ENCODE results near the gene CABP2. TPM values are rescaled to one million over a fixed set of nuclear protein-coding genes. Genes with fewer than 3 reads are reported as not detected.

CABP2 gene
- total RNA-seq, 4 donors from 2014 or later = not detected

DNA sequence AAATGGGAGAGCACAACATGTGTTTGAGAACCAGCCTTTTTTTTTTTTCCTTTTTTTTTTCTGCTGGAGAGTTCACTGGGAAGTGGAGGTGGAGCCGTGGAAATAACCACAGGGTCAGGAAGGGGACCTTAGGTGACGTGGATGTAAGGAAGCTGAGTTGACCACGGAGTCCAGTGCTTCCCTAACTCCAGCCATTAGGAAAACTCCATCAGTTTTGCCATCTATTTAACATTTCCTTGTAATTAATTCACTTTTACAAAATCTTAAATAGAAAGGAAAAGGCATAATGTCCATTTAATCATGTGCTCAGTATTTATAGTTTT lies 13.3 kb downstream of the CABP2 start:
- Histone ChIP-seq H3K4me3 (no peak overlapping the region), H3K36me3 (no peaks in the 10 kb centered on the region), H3K27me3 (peaks cover 4% of the 10 kb centered on the region), H3K9me3 (no peaks in the 10 kb centered on the region), H3K27ac (no peak overlapping the region), H3K4me1 (peaks cover 21 to 34% (median 29%) of the 10 kb centered on the region in 4 donors)
- intact Hi-C loops (cut with DNase I; ENCODE audit: low total_unique reads) (no loop called here), in situ Hi-C loops (cut with MboI; ENCODE audit: low pct_ligation_motif_present in 1 of 4, low pct_unique_long_range_greater_than_20kb in 1 of 4, low sequenced_read_pairs in 3 of 4) (no loop called here)
- TF ChIP-seq, protein P1, sequence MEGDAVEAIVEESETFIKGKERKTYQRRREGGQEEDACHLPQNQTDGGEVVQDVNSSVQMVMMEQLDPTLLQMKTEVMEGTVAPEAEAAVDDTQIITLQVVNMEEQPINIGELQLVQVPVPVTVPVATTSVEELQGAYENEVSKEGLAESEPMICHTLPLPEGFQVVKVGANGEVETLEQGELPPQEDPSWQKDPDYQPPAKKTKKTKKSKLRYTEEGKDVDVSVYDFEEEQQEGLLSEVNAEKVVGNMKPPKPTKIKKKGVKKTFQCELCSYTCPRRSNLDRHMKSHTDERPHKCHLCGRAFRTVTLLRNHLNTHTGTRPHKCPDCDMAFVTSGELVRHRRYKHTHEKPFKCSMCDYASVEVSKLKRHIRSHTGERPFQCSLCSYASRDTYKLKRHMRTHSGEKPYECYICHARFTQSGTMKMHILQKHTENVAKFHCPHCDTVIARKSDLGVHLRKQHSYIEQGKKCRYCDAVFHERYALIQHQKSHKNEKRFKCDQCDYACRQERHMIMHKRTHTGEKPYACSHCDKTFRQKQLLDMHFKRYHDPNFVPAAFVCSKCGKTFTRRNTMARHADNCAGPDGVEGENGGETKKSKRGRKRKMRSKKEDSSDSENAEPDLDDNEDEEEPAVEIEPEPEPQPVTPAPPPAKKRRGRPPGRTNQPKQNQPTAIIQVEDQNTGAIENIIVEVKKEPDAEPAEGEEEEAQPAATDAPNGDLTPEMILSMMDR (IDR thresholded peaks at IDR 0.05) = no peak
- TF ChIP-seq EP300 (IDR thresholded peaks at IDR 0.05; ENCODE audit: low read depth) = no peak
- no peak for TF ChIP-seq POLR2A (IDR thresholded peaks at IDR 0.05)
- TF ChIP-seq POLR2AphosphoS5 (IDR thresholded peaks at IDR 0.05) = no peak
- no peak for DNase-seq
- 53% methylated on average over 3 of the region's 3 CpGs for WGBS, 2 donors (ENCODE audit: low coverage in 1 of 2)

GRCh38 chr11:67508486-67509121 lies 14.6 kb downstream of the CABP2 start:
- H3K4me1 ChIP-seq = peaks cover 24 to 47% (median 36%) of the 10 kb centered on the region in 4 donors
- in situ Hi-C loops (cut with MboI; ENCODE audit: low pct_ligation_motif_present in 1 of 4, low pct_unique_long_range_greater_than_20kb in 1 of 4, low sequenced_read_pairs in 3 of 4) = no loop called here

DNA sequence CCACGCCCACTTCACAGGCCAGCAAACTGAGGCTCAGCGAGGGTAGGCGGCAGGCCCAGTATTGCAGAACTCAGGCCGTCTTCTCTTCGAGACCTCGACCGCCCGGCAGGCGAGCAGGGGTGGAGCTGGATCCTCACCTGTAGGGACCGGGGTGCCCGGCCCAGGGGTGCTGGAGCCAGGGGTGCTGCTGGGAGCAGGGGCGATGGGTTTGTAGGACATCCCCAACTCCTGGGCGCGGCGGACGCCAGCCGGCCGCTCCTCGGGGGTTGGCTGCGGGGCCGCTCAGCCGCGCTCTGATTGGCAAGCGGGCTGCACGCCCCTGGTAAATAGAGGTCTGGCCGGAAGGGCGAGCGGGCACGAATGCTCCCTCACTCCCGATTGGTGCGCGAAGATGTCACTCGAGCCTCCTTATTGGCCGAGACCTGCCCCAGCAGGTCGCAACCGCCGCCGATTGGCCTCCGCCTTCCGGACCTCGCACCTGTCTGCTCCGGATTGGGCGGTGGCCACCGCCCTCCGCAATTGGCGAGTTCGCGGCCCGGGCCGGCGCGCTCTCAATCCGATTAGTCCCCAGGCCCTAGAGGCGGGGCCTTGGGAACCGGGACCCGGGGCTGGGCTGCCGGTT lies 15.3 kb downstream of the CABP2 start, which contains the start of gene CDK2AP2:
TSS of gene CDK2AP2 (minus strand) at position 299 of the 622 bp plus-strand sequence. CDS start at position 219, 80 bp downstream.
- H3K27ac ChIP-seq = peak within 1 kb of the TSS; percentile 98 to 100 (median 98)
- no peaks in the 10 kb centered on the region for H3K36me3 ChIP-seq
- H3K4me1 ChIP-seq = peaks cover 26 to 51% (median 39%) of the 10 kb centered on the region in 4 donors
- 0% methylated on average over 31 of the region's 57 CpGs; no CpG with 5 or more reads in 1 of the 2 donors for WGBS, 2 donors (ENCODE audit: low coverage in 1 of 2)
- no peaks in the 10 kb centered on the region for H3K9me3 ChIP-seq
- peak within 1 kb of the TSS; percentile 65 to 83 (median 78) for H3K4me3 ChIP-seq
- DNase-seq = peak; percentile 100
- H3K27me3 ChIP-seq = no peaks in the 10 kb centered on the region
- TF ChIP-seq, protein P1 (IDR thresholded peaks at IDR 0.05) = no peak
- TF ChIP-seq POLR2AphosphoS5 (IDR thresholded peaks at IDR 0.05) (peak; percentile 89 to 96 (median 91)), POLR2A (IDR thresholded peaks at IDR 0.05) (peak; percentile 89), EP300 (IDR thresholded peaks at IDR 0.05; ENCODE audit: low read depth) (no peak)
- in situ Hi-C loops (cut with MboI; ENCODE audit: low pct_ligation_motif_present in 1 of 4, low pct_unique_long_range_greater_than_20kb in 1 of 4, low sequenced_read_pairs in 3 of 4) = no loop called here
- intact Hi-C loops (cut with DNase I; ENCODE audit: low total_unique reads) = no loop called here

More at GRCh38 chr11:67508486-67509121, 14.6 kb downstream of the CABP2 start:
- Histone ChIP-seq H3K36me3 (no peaks in the 10 kb centered on the region), H3K27ac (peak overlapping the region; percentile 98 to 100 (median 98)), H3K4me3 (peak overlapping the region; percentile 65 to 83 (median 78)), H3K27me3 (no peaks in the 10 kb centered on the region), H3K9me3 (no peaks in the 10 kb centered on the region)
- peak; percentile 99 for DNase-seq
- TF ChIP-seq, protein P1 (IDR thresholded peaks at IDR 0.05) = no peak
- TF ChIP-seq POLR2AphosphoS5 (IDR thresholded peaks at IDR 0.05) = peak in 2 of 3 donors; percentile 70 to 85
- TF ChIP-seq POLR2A (IDR thresholded peaks at IDR 0.05) = peak; percentile 65
- intact Hi-C loops (cut with DNase I; ENCODE audit: low total_unique reads) = no loop called here
- 0 to 1% methylated on average over 3 to 36 of the region's 57 CpGs for WGBS, 2 donors (ENCODE audit: low coverage in 1 of 2)

DNA sequence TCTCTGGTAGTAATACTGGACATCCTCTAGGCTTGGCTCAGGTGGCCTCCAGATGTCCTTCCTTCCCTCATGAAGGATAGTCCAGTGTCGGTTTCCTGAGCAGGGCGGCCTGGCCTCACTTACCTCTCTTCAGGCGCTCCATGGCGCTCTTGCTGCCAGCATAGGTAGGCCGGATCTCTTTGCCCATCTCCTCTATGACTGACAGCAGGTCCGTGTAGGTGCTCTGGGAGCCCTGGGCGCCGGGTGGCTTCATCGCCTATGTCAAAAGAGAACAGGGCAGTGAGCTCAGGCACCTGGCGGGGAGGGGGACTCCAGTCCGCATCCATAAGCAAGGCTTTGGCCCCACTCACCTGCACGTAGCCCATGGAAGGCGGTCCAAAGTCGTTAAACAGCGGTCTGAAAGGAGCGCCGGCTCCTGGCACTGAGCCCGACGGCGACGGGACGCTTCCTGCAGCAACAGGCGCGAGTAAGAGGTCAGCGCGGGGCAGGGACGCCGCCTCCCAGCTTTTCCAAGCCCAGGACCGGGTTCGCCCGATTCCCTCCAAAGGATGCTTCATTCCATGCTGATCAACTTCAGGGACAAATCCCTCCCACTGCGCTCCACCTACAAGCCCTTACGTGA lies 15.9 kb downstream of the CABP2 start:
- H3K36me3 ChIP-seq = no peaks in the 10 kb centered on the region
- 0 to 10% methylated on average over 6 to 29 of the region's 33 CpGs for WGBS, 2 donors (ENCODE audit: low coverage in 1 of 2)
- no peaks in the 10 kb centered on the region for H3K27me3 ChIP-seq
- peak; percentile 89 for DNase-seq
- H3K4me1 ChIP-seq = peaks cover 26 to 51% (median 39%) of the 10 kb centered on the region in 4 donors
- peak overlapping the region; percentile 98 to 100 (median 98) for H3K27ac ChIP-seq
- TF ChIP-seq, protein P1 (IDR thresholded peaks at IDR 0.05) = no peak
- no peak for TF ChIP-seq EP300 (IDR thresholded peaks at IDR 0.05; ENCODE audit: low read depth)
- TF ChIP-seq POLR2AphosphoS5 (IDR thresholded peaks at IDR 0.05) = no peak
- no peak for TF ChIP-seq POLR2A (IDR thresholded peaks at IDR 0.05)
- peak overlapping the region; percentile 48 to 83 (median 78) for H3K4me3 ChIP-seq
- intact Hi-C loops (cut with DNase I; ENCODE audit: low total_unique reads) (no loop called here), in situ Hi-C loops (cut with MboI; ENCODE audit: low pct_ligation_motif_present in 1 of 4, low pct_unique_long_range_greater_than_20kb in 1 of 4, low sequenced_read_pairs in 3 of 4) (no loop called here)
- no peaks in the 10 kb centered on the region for H3K9me3 ChIP-seq

Measured in transverse colon (tissue), 4 donors.